SIG-M5 (cell line): Measurements from ENCODE around the gene ACOT7.

ENCODE experiments used
- DNase-seq: peaks from one replicate; lab custom pipeline; 2025; lab: John Stamatoyannopoulos, UW

ACOT7 gene

DNA sequence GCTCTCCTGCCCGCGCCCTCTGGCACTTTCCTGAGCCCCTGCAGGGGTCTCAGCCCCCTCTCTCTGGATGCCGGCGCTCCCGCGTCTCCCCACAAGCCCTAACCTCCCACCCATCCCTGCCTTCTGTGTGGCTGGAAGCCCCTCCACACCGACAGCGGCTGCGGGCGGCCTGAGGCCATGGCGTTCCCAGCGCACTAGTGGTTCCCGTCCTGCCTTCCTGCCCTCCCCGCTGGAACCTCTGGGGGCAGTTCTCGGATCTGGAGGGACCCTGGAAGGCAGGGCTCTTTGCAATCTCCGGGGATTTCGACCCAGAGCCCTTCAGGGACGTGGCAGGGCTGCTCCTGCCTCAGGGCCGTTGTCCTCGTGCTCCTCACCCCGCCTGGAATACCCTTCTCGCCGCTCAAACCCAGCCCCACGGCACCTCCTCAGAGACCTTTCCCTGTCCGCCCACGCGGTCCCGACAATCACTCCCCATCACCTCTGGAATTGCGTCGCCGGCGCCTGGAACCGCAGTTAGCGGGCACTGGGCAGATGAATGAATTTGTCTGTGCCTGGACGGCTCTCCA is 30.5 kb upstream of the ACOT7 start:
- DNase-seq = no peak

DNA sequence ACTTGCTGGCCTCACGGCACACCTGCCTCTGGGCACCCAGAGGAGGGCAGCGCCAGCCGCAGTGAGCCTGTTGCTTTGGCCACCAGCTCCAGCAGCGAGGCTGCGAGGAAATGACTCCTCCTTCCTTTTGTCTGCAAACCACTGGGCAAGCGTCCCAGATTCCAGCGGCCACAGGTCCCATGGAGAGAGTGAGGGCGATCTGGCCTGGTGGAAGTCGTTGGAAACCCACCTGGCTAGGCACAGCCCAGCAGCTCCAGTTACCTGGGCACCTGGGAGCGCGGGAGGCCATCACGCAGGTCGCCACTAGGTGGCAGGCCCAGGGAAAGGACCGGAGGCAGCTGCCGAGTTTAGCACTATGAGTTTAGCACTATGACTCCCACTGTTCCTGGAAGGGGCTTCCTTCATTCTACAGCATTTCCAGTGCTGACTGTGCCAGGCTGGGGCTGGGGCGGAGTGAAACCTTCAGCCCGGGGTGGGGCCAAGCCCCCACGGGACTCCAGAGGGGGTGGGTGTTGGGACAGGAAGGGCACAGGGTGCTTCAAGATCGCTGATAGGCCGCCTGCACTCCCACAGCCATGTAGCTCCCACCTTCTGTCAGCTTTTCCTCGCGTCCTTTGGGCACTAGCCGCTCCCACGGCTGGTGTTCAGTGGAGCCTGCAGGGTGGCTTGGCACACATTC is 29.9 kb upstream of the ACOT7 start:
- DNase-seq = no peak

DNA sequence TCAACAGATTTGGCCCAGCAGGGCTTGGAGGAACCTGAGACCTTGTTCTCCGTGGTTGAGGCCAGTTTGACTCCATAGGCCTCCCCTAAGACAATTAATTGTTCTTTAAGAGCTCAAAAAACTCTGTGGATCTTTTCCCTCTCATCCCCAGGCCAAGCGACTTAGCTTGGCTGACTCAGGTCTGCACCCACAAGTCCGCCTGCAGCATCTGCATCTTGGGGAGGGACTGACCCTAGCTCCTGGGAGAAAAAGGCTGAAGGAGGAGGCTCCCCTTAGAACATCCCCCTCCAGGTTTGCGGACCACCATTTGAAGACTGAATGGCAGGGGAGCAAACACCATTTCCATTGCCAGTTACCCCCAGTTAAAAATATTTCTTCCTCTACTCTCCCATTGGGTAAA is 27.7 kb upstream of the ACOT7 start:
- no peak for DNase-seq

DNA sequence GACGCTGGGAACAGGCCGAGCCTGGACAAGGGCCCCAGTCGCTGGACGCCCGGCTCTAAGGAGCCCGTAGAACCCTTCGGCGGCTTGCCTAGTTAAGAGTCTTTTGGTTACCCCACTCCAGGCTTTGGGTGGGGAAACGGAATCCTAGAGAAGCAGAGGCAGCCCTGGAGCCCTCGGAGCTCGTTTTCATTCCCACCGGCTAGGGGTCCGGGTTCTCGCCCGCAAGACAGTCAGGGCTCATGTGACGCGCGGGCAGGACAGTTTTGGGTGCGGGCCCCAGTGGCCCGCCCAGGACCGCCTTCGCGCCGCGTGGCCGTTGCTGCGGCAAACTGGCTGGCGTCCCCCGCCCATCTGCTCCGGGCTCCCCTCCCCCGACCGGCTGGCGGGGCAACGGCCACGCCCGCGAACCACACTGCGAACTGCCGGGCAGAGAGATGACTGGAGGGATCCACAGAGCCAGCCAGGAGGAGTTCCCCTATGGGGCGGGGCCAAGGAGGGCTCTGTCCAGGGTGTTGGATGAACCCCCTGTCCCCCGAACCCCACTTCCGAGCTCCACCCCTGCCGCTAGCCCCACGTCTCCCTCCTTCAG is 27.0 kb upstream of the ACOT7 start:
- DNase-seq = no peak

DNA sequence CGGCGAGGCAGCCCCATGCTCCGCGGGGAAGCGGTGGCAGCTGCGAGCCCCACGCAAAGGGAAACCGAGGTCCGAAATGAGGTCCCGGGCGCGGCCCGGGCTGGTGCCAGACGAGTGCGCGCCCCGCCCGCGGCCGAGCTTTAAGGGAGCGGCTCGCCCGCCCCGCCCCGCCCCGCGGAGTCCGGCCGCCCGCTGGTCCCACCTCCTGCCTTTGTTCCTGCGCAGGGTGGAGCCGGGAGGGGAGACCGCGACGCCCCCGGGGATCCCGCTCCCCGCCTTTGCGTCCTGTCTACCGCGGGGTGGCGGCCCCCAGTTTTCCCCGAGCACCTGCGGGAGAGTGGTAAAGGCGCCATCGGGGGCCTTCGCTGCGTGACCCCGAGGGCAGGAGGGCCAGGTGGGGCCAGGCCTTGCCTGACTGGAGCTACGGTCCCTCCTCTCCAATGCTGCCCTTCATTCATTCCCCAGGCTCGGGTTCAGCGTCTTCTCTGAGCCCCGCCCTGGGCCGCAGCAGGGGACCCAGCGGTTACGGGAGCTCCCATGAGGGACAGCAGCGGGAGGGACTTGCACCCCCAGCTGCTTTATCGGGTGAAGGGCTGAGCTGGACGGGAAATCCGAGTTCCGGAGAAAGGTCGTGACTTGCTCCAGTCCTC is 26.4 kb upstream of the ACOT7 start, which contains the start of gene HES2:
HES2 (minus strand) TSS at position 116 of the 650 bp plus-strand sequence; CDS start at position 17, 99 bp downstream.
- no peak for DNase-seq

DNA sequence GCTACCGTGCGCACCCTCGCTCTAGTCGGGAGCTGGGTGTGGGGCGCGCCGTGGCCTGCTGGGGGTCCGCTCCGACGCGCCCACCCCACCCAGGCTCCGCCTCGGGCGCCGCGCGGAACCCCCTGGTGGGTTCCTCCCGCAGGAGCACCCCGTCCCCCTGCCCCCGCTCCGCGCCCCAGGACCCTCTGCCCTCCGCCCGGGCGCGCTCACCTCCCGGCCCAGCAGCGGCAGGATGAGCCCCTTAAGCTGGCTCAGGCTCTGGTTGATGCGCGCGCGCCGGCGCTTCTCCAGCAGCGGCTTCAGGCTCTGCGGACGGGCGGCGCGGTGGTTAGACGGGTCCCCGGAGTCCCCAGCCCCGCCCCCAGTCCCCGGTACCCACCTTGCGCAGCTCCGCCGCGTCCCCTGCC is 25.8 kb upstream of the ACOT7 start:
- DNase-seq = no peak

DNA sequence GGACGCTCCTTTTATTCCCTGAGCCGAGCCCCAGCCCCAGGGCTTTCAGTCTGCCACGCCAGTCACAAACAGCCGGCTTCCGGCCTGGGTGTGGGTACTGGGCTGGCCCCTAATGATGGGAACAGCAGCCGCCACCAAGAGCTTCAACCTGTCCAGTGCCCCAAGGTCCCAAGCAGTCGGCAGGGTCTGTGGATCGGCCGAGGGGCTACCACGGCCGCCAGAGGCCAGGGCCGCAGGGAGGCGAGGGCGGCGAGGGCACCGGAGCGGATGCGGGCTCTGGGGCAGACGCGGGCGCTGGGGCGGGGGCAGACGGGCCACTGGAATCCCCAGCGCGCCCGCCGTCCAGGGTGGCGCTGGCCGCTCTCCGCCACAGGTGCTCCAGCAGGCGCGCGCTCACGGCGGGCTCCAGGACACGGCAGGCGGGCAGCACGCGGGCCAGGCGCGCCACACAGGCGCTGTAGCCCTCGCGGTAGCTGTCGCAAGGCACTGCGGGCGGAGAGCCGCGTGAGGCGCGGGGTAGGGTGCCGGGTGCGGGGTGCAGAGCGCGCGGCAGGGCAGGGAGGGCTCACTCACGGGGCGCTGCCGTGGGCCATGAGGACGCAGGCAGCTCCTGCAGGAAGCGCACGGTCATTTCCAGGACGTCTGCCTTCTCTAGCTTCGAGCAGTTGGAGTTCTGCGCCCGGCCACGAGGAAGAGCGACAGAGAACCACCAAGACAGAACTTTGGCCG is 25.3 kb upstream of the ACOT7 start:
- DNase-seq = no peak

DNA sequence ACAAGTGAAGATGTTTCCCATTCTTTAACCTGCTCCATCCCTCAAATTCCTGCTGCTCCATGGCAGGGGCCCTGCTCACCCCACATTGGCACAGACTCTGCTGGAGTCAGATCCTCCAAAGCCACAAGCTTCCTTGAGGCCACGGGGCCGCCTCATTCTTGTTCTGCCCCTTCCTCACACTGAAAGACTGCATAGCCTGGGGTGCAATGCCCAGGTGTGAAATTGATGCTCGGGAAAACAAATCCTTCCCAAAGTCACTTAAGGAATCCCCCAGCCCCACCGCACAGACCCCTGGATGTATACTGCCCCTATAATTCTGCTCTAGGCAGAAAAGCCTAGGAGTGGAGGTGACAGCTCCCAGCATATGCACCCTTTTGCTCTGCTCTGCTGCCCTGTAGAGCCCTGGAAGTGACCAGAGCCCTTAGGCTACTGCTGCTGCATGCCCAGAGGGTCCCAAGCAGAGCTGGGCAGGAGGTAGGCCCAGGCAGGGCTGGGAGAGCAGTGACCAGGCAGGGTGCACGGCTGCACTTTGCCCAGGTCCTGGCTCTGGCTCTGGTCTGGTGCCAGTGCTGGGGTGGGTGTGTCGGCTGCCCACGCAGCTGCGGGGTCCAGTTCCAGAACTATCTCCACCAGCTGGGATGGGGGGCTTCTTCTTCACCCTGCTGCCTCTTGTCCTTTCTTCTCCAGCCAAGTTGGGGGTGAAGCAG is 24.5 kb upstream of the ACOT7 start:
- DNase-seq = no peak

DNA sequence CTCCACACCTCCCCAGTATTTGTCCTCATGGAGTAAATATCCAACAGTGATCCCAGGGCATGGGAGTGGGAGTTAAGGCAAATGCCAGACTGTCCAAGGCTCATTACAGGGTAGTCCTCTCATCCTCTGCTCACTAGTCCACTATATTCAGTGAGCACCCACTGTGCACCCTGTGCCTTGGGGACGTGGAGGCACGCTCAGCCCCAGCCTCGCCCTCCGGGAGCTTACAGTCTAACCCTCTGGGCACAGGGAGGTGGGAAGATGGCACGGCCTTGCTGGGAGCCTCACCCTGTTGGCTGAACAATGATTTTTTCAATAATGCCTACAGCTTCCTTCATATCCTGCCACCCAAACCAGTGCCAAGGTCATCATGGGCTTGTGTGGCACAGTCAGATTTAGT is 23.3 kb upstream of the ACOT7 start:
- DNase-seq = no peak

DNA sequence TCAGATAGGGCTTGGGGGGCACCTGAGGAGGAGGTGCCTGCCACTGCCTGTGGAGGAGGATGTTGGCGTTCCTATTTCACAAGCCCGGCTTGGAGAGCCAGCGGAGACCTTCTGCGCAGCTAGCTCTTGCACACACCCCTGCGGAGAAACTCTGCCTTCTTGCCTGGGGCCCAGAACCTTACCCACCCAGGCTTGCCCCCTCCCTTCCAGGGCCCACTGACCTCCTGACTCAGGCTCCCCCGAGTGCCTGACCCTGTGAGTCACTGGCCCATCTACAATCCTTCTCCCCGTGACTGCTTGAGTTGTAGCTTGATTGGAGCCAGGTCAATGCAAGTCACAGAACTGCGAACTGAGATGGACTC is 22.7 kb upstream of the ACOT7 start:
- no peak for DNase-seq

DNA sequence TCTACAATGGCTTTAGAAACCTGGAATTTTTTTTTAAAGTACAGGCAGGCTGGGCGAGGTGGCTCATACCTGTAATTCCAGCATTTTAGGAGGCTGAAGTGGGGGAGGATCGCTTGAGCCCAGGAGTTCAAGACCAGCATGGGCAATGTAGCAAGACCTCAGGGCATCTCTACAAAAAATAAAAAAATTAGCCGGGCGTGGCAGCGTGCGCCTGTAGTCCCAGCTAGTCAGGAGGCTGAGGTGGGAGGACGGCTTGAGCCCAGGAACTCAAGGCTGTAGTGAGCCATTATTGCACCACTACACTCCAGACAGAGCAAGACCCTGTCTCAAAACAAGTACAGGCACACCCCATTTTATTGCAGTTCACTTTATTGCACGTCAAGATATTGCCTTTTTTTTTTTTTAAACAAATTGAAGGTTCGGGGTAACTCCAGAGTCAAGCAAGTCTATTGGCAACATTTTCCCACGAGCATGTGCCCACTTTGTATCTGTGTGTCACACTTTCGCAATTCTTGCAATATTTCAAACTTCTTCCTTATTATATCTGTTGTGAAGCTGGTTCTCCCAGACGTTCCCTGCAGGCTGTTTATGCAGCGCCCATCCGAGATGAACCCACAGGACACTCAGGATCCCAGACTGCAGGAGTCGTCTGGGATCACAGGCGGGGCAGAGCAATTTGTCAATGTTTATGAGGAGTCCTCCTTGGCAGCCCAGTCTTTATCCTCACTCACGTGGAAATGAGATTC is 21.5 kb upstream of the ACOT7 start:
- DNase-seq = no peak

DNA sequence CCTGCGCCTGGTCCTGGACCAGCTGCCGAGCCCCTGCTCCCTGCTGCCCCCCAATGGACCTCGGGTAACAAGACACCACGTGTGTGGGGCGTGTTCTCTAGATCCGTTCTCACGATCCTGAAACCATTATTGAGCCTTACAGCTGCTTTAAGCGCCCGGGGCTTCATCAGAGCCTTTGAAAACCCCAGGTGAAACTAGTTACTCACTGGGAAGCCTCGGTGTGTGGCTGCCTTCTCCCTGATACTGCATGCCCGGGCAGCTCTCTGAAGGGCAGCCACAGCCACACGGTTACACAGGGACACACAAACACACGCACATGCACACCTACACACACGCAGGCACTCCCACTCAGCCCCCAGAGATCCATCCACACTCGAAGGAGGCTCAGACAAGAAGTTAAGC is 20.9 kb upstream of the ACOT7 start:
- DNase-seq = no peak

DNA sequence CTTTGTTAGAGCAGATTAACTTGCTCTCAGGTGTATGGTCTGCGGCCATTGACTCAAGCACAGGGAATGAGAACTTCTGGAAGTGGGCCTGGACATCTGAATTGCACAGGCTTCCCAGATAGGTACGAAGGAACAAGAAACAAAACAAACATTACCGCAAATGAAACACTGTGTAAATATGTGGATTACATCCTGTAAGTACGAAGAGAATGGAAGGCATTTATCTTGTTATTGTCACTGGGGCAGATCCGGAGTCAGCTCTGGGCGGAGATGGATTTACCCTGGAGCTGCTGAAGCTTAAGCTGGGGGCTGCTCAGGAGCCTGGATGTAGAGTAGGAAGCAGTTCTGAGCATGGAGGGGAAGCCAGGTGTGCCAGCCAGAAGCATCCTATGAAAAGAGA is 19.3 kb upstream of the ACOT7 start:
- DNase-seq = no peak

DNA sequence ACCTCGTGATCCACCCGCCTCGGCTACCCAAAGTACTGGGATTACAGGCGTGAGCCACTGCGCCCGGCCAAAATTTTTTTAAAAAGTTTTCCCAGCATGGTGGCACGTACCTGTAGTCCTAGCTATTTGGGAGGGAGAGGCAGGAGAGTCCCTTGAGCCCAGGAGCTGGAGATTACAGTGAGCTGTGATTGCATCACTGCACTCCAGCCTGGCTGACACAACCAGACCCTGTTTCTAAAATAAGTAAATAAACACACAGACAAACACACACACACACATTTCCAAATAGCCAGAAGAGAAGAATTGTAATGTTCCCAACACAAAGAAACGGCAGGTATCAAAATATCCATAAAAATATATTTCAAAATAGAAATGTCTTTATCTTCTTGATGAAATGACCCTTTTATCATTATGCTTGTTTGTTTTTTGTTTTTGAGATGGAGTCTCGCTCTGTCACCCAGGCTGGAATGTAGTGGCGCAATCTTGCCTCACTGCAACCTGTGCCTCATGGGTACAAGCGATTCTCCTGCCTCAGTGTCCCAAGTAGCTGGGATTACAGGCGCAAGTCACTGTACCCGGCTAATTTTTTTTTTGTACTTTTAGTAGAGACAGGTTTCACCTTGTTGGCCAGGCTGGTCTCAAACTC is 16.8 kb upstream of the ACOT7 start:
- no peak for DNase-seq

DNA sequence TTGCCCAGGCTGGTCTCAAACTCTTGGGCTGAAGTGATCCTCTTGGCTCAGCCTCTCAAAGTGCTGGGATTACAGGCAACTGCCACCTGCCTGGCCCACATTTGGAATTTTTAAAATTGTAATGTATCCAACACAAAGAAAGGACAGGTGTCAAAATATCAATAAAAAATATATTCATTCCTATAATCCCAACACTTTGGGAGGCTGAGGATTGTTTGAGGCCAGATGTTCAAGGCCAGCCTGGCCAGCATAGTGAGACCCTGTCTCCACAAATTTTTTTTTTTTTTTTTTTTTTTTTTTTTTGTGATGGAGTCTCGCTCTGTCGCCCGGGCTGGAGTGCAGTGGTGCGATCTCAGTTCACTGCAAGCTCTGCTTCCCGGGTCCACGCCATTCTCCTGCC is 16.2 kb upstream of the ACOT7 start:
- DNase-seq = no peak

DNA sequence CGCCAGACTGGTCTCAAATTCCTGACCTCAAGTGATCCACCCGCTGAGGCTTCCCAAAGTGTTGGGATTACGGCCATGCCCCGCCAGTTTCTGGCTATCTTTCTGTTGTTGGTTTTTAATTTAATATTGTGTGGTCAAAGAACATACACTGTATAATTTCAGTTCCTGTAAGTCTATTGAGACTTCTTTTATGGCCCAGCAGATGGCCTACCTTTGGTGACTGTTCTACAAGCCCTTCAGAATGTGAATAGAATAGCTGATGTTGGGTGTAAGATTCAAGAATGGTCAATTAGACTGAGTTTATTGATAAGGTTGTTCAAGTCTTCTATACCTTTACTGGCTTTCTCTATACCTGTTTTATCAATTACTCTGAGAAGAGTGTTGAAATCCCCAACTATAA is 15.5 kb upstream of the ACOT7 start:
- DNase-seq = no peak

DNA sequence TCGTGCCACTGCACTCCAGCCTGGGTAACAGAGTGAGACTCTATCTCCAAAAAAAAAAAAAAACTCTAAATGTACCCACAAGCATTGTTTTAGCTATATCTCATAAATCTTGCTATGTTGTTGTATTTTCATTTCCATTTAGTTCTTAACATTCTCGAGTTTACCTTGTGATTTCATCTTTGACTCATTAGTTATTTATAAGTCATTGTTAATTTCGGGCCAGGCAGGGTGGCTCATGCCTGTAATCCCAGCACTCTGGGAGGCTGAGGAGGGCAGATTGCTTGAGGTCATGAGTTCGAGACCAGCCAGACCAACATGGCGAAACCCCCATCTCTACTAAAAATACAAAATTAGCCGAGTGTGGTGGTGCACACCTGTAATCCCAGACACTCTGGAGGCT is 14.5 kb upstream of the ACOT7 start:
- no peak for DNase-seq

DNA sequence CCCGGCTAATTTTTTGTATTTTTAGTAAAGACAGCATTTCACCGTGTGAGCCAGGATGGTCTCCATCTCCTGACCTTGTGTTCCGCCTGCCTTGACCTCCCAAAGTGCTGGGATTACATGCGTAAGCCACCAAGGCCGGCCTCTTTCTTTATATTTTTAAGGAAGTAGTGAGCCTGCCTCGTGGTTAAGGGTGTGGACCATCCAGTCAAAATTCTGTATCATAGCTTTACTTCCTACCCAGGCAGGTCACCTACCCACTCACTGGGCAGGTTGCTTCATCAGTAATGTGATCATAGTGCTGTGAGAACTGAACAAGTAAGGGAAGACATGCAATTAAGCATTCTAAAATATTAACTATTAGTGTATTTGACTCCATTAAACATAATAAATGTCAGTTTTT is 8.1 kb upstream of the ACOT7 start:
- no peak for DNase-seq

DNA sequence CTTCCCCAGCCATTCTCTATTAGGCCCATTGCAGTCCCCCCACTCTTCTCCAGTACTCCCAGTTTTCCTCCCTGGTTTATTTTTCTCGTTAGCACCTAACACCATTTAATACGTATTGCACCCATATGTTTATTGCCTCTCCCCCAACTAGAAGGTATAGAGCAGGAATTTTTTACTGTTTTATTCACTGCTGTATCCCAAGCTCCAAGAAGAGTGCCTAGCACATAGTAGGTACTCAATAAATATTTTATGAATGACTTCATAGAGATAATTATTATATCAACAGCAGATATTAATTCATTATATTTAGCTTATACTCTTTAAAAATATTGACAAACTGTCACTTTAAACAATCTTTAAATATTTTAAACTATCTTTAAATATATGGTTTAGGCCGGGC is 5.7 kb upstream of the ACOT7 start:
- no peak for DNase-seq

DNA sequence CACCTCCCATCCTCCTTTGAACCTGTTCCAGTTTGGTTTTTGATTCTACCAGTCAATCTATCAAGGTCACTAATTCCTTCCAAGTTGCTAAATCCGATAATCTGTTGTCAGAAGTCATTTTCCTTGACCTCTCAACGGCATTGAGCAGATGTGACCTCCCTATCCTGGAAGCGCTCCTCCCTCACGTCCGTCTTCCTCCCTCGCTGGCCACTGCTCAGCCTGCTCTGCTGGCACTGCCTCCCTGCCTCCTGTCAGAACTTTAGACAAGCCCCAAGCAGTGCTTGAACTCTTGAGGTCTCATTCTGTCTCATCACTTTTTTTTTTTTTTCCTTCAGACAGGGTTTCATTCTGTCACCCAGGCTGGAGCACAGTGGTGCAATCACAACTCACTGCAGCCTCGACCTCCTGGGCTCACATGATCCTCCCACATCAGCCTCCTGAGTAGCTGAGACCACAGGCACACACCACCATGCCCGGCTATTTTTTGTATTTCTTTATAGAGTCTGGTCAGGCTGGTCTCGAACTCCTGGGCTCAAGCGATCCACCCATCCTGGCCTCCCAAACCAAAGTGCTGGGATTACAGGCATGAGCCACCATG is 4.4 kb upstream of the ACOT7 start:
- no peak for DNase-seq
